HEK293 (cell line): ENCODE measurements around the gene PRKCD.
A peak's percentile ranks its signal among the peaks of the same experiment; 100 is the strongest.

Experiments used
- CTCF ChIA-PET: fragments of 350-600 bp; formaldehyde crosslinking; extraction: SDS; loops from one replicate; lab custom pipeline; 2021; ENCODE audit warnings: antibody characterized with exemption; lab: Yijun Ruan, JAX
- POLR2A ChIA-PET: fragments of 300-600 bp; formaldehyde crosslinking; extraction: SDS; loops from one replicate; lab custom pipeline; 2020; ENCODE audit warnings: antibody characterized with exemption, inconsistent platforms; lab: Yijun Ruan, JAX
- H3K27ac ChIP-seq: fragments of 200-500 bp; sonication (Bioruptor generic); 2 replicates; pipeline ENCODE4 v1.5.1; 2014; ENCODE audit warnings: low read depth, low read length, control low read depth, inconsistent platforms; ENCODE audit errors: extremely low read depth
- H3K36me3 ChIP-seq, 2 experiments: fragments of 200-500 bp in 1 of 2; sonication (Bioruptor generic) in 1 of 2; 1 replicate in 1 of 2; 2 replicates in 1 of 2; pipeline ENCODE4 v1.5.1; 2014 to 2017; ENCODE audit warnings: inconsistent platforms in 2 of 2, low read length in 2 of 2; ENCODE audit not compliant: control insufficient read depth in 2 of 2, insufficient read depth in 1 of 2
- H3K4me1 ChIP-seq: fragments of 200-500 bp; sonication (Bioruptor generic); 2 replicates; pipeline ENCODE4 v1.5.1; 2014; ENCODE audit warnings: mild to moderate bottlenecking, low read length, inconsistent platforms; ENCODE audit not compliant: control insufficient read depth, insufficient read depth
- H3K4me3 ChIP-seq: 2 replicates; pipeline ENCODE4 v1.5.1; 2011; ENCODE audit warnings: low read depth, mild to moderate bottlenecking, control low read depth, low read length, moderate library complexity
- H3K9me3 ChIP-seq: fragments of 200-500 bp; sonication (Bioruptor generic); 2 replicates; pipeline ENCODE4 v1.5.1; 2014; ENCODE audit warnings: low read depth, low read length, inconsistent platforms; ENCODE audit not compliant: control insufficient read depth, insufficient read depth
- BCL11B ChIP-seq: fragments of 450-650 bp; formaldehyde crosslinking; IDR thresholded peaks from 2 replicates; pipeline ENCODE4 v1.5.1; 2016; ENCODE audit warnings: low read depth, missing biosample characterization, missing genetic modification characterization
- EGR2 ChIP-seq: fragments of 450-650 bp; formaldehyde crosslinking; IDR thresholded peaks from 2 replicates; pipeline ENCODE4 v1.5.1; 2016; ENCODE audit warnings: low read depth, missing biosample characterization, missing genetic modification characterization
- GFI1B ChIP-seq: fragments of 450-650 bp; formaldehyde crosslinking; IDR thresholded peaks from 2 replicates; pipeline ENCODE4 v1.5.1; 2016; ENCODE audit warnings: missing biosample characterization, missing genetic modification characterization
- GLIS2 ChIP-seq: fragments of 450-650 bp; formaldehyde crosslinking; IDR thresholded peaks from 2 replicates; pipeline ENCODE4 v1.5.1; 2016; ENCODE audit warnings: missing biosample characterization, missing genetic modification characterization
- KLF10 ChIP-seq: fragments of 450-650 bp; IDR thresholded peaks from 2 replicates; pipeline ENCODE4 v1.5.1; 2018; ENCODE audit warnings: missing biosample characterization, mild to moderate bottlenecking, missing genetic modification characterization
- KLF16 ChIP-seq: fragments of 450-650 bp; formaldehyde crosslinking; IDR thresholded peaks from 2 replicates; pipeline ENCODE4 v1.5.1; 2017; ENCODE audit warnings: missing biosample characterization, missing genetic modification characterization
- RBAK ChIP-seq: fragments of 450-650 bp; formaldehyde crosslinking; IDR thresholded peaks from 2 replicates; pipeline ENCODE4 v1.5.1; 2016; ENCODE audit warnings: missing biosample characterization, missing genetic modification characterization
- SALL2 ChIP-seq: fragments of 450-650 bp; formaldehyde crosslinking; IDR thresholded peaks from 2 replicates; pipeline ENCODE4 v1.5.0; 2017; ENCODE audit warnings: missing biosample characterization, mild to moderate bottlenecking, missing genetic modification characterization, borderline replicate concordance
- SCRT2 ChIP-seq: fragments of 450-650 bp; formaldehyde crosslinking; IDR thresholded peaks from 2 replicates; pipeline ENCODE4 v1.5.1; 2016; ENCODE audit warnings: missing biosample characterization, missing genetic modification characterization
- SETDB1 ChIP-seq: IDR thresholded peaks from one replicate; pipeline ENCODE4 v1.6.1; 2017; ENCODE audit warnings: mild to moderate bottlenecking, low read length, moderate library complexity, mixed read lengths; ENCODE audit not compliant: insufficient read length
- SP3 ChIP-seq: fragments of 450-650 bp; formaldehyde crosslinking; IDR thresholded peaks from 2 replicates; pipeline ENCODE4 v1.5.1; 2016; ENCODE audit warnings: missing biosample characterization, missing genetic modification characterization
- TCF7L2 ChIP-seq: IDR thresholded peaks from 2 replicates; pipeline ENCODE4 v1.6.1; 2011; ENCODE audit warnings: low read depth, mild to moderate bottlenecking, inconsistent platforms, low read length, moderate library complexity, borderline replicate concordance
- ZBTB17 ChIP-seq: fragments of 450-650 bp; formaldehyde crosslinking; IDR thresholded peaks from 2 replicates; pipeline ENCODE4 v1.5.1; 2016; ENCODE audit warnings: missing biosample characterization, missing genetic modification characterization
- ZBTB49 ChIP-seq: fragments of 450-650 bp; formaldehyde crosslinking; IDR thresholded peaks from 2 replicates; pipeline ENCODE4 v1.5.1; 2016; ENCODE audit warnings: missing biosample characterization, missing genetic modification characterization, low read depth
- ZNF155 ChIP-seq: fragments of 450-650 bp; formaldehyde crosslinking; IDR thresholded peaks from 2 replicates; pipeline ENCODE4 v1.5.1; 2016; ENCODE audit warnings: missing biosample characterization, missing genetic modification characterization
- ZNF214 ChIP-seq: fragments of 450-650 bp; formaldehyde crosslinking; IDR thresholded peaks from 2 replicates; pipeline ENCODE4 v1.5.1; 2017; ENCODE audit warnings: missing biosample characterization, mild to moderate bottlenecking, missing genetic modification characterization, borderline replicate concordance
- ZNF221 ChIP-seq: fragments of 450-650 bp; formaldehyde crosslinking; IDR thresholded peaks from 2 replicates; pipeline ENCODE4 v1.5.1; 2017; ENCODE audit warnings: missing biosample characterization, missing genetic modification characterization, borderline replicate concordance
- ZNF24 ChIP-seq: fragments of 450-650 bp; formaldehyde crosslinking; IDR thresholded peaks from 2 replicates; pipeline ENCODE4 v1.5.1; 2016; ENCODE audit warnings: missing biosample characterization, missing genetic modification characterization
- ZNF335 ChIP-seq: fragments of 450-650 bp; formaldehyde crosslinking; conservative IDR thresholded peaks from 2 replicates; pipeline ENCODE4 v1.5.1; 2016; ENCODE audit warnings: missing biosample characterization, missing genetic modification characterization
- ZNF394 ChIP-seq: fragments of 450-650 bp; formaldehyde crosslinking; IDR thresholded peaks from 2 replicates; pipeline ENCODE4 v1.5.1; 2016; ENCODE audit warnings: missing biosample characterization, missing genetic modification characterization, mild to moderate bottlenecking, moderate library complexity, borderline replicate concordance
- ZNF48 ChIP-seq: fragments of 450-650 bp; formaldehyde crosslinking; IDR thresholded peaks from 2 replicates; pipeline ENCODE4 v1.5.1; 2016; ENCODE audit warnings: missing biosample characterization, missing genetic modification characterization
- ZNF585B ChIP-seq: fragments of 450-650 bp; formaldehyde crosslinking; IDR thresholded peaks from 2 replicates; pipeline ENCODE4 v1.5.1; 2016; ENCODE audit warnings: missing biosample characterization, missing genetic modification characterization
- ZNF623 ChIP-seq: fragments of 450-650 bp; formaldehyde crosslinking; IDR thresholded peaks from 2 replicates; pipeline ENCODE4 v1.5.1; 2016; ENCODE audit warnings: missing biosample characterization, missing genetic modification characterization
- ZNF704 ChIP-seq: fragments of 450-650 bp; formaldehyde crosslinking; IDR thresholded peaks from 2 replicates; pipeline ENCODE4 v1.5.1; 2016; ENCODE audit warnings: missing biosample characterization, missing genetic modification characterization
- ZNF768 ChIP-seq: fragments of 450-650 bp; formaldehyde crosslinking; IDR thresholded peaks from 2 replicates; pipeline ENCODE4 v1.5.1; 2018; ENCODE audit warnings: missing biosample characterization, mild to moderate bottlenecking, missing genetic modification characterization
- ZNF776 ChIP-seq: fragments of 450-650 bp; formaldehyde crosslinking; IDR thresholded peaks from 2 replicates; pipeline ENCODE4 v1.5.0; 2017; ENCODE audit warnings: missing biosample characterization, missing genetic modification characterization, borderline replicate concordance
- ZNF785 ChIP-seq: fragments of 450-650 bp; formaldehyde crosslinking; IDR thresholded peaks from 2 replicates; pipeline ENCODE4 v1.5.1; 2016; ENCODE audit warnings: missing biosample characterization, missing genetic modification characterization
- ZNF792 ChIP-seq: fragments of 450-650 bp; formaldehyde crosslinking; IDR thresholded peaks from 2 replicates; pipeline ENCODE4 v1.5.1; 2016; ENCODE audit warnings: missing biosample characterization, missing genetic modification characterization
- ZSCAN23 ChIP-seq: fragments of 450-650 bp; formaldehyde crosslinking; IDR thresholded peaks from 2 replicates; pipeline ENCODE4 v1.5.1; 2016; ENCODE audit warnings: missing biosample characterization, missing genetic modification characterization
- ZXDB ChIP-seq: fragments of 450-650 bp; formaldehyde crosslinking; IDR thresholded peaks from 2 replicates; pipeline ENCODE4 v1.5.1; 2016; ENCODE audit warnings: missing biosample characterization, missing genetic modification characterization
- TF ChIP-seq, protein P1 (sequence below): fragments of 450-650 bp; formaldehyde crosslinking; conservative IDR thresholded peaks from 2 replicates; pipeline ENCODE4 v1.5.1; 2016; ENCODE audit warnings: low read depth, missing biosample characterization, missing genetic modification characterization

Gene PRKCD

GRCh38 chr3:53126601-53127000 lies 34.4 kb upstream of the PRKCD start:
- no peak overlapping the region for H3K4me3 ChIP-seq
- H3K4me1 ChIP-seq: no peaks in the 10 kb centered on the region
- H3K36me3 ChIP-seq: peaks cover 10 to 52% of the 10 kb centered on the region in 2 experiments
- CTCF ChIA-PET: no interaction called here
- H3K27ac ChIP-seq: no peak overlapping the region
- no peak for TF ChIP-seq EGR2 (tag by site-specific recombination)
- no peak for TF ChIP-seq TCF7L2
- no peak for TF ChIP-seq ZNF214 (tag by site-specific recombination)
- no peak for TF ChIP-seq SCRT2 (tag by site-specific recombination)
- no peak for TF ChIP-seq ZBTB17
- no peak for TF ChIP-seq SP3 (tag by site-specific recombination)
- no peak for TF ChIP-seq GLIS2 (tag by site-specific recombination)
- no peak for TF ChIP-seq ZNF48 (tag by site-specific recombination)
- TF ChIP-seq ZNF776: no peak
- TF ChIP-seq ZNF24 (tag by site-specific recombination): no peak
- TF ChIP-seq ZSCAN23: no peak
- TF ChIP-seq BCL11B: no peak
- no peak for TF ChIP-seq ZNF155 (tag by site-specific recombination)
- TF ChIP-seq ZNF768 (tag by site-specific recombination): no peak
- TF ChIP-seq ZNF785 (tag by site-specific recombination): no peak
- no peak for TF ChIP-seq SALL2 (tag by site-specific recombination)
- no peak for TF ChIP-seq ZNF221
- TF ChIP-seq, protein P1, sequence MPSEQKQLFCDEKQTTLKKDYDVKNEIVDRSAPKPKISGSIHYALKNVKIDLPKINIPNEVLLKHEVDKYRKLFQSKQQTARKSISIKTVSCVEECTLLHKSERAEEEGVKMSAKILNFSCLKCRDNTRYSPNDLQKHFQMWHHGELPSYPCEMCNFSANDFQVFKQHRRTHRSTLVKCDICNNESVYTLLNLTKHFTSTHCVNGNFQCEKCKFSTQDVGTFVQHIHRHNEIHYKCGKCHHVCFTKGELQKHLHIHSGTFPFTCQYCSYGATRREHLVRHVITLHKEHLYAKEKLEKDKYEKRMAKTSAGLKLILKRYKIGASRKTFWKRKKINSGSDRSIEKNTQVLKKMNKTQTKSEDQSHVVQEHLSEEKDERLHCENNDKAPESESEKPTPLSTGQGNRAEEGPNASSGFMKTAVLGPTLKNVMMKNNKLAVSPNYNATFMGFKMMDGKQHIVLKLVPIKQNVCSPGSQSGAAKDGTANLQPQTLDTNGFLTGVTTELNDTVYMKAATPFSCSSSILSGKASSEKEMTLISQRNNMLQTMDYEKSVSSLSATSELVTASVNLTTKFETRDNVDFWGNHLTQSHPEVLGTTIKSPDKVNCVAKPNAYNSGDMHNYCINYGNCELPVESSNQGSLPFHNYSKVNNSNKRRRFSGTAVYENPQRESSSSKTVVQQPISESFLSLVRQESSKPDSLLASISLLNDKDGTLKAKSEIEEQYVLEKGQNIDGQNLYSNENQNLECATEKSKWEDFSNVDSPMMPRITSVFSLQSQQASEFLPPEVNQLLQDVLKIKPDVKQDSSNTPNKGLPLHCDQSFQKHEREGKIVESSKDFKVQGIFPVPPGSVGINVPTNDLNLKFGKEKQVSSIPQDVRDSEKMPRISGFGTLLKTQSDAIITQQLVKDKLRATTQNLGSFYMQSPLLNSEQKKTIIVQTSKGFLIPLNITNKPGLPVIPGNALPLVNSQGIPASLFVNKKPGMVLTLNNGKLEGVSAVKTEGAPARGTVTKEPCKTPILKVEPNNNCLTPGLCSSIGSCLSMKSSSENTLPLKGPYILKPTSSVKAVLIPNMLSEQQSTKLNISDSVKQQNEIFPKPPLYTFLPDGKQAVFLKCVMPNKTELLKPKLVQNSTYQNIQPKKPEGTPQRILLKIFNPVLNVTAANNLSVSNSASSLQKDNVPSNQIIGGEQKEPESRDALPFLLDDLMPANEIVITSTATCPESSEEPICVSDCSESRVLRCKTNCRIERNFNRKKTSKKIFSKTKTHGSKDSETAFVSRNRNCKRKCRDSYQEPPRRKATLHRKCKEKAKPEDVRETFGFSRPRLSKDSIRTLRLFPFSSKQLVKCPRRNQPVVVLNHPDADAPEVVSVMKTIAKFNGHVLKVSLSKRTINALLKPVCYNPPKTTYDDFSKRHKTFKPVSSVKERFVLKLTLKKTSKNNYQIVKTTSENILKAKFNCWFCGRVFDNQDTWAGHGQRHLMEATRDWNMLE: no peak
- TF ChIP-seq, all 188 proteins: peak for 0
- H3K9me3 ChIP-seq: no peaks in the 10 kb centered on the region
- POLR2A ChIA-PET: no interaction called here

GRCh38 chr3:53129344-53129743 lies 31.7 kb upstream of the PRKCD start:
- Histone ChIP-seq H3K4me1 (no peaks in the 10 kb centered on the region), H3K36me3 (peaks cover 7 to 25% of the 10 kb centered on the region in 2 experiments), H3K4me3 (peak overlapping the region; percentile 99), H3K9me3 (no peaks in the 10 kb centered on the region), H3K27ac (0 out of 2 replicates have a peak overlapping the region, but pooled peaks have one; percentile 74)
- ChIA-PET POLR2A (interaction anchor here (0.7 to 1.0 kb wide), 2 partner anchors 53 to 661 kb away, joined by 3 read pairs; no protein-coding TSS in a partner anchor), CTCF (interaction anchor here (0.7 to 1.8 kb wide), 3 partner anchors 19 to 68 kb away, joined by 3 to 11 read pairs (median 3); no protein-coding TSS in a partner anchor)
- no peak for TF ChIP-seq ZNF623 (tag by site-specific recombination)
- no peak for TF ChIP-seq ZNF394 (tag by site-specific recombination)
- TF ChIP-seq ZNF704 (tag by site-specific recombination): no peak
- TF ChIP-seq ZNF335 (tag by site-specific recombination): no peak
- TF ChIP-seq ZNF792 (tag by site-specific recombination): no peak
- TF ChIP-seq SETDB1: no peak
- TF ChIP-seq RBAK (tag by site-specific recombination): no peak
- no peak for TF ChIP-seq KLF10
- no peak for TF ChIP-seq ZNF785 (tag by site-specific recombination)
- TF ChIP-seq KLF16 (tag by site-specific recombination): no peak
- TF ChIP-seq ZNF585B (tag by site-specific recombination): no peak
- no peak for TF ChIP-seq ZBTB49 (tag by site-specific recombination)
- TF ChIP-seq GFI1B (tag by site-specific recombination): no peak
- no peak for TF ChIP-seq ZXDB (tag by site-specific recombination)
